ENCODE results near the gene ARFIP2. TPM values are rescaled to one million over a fixed set of nuclear protein-coding genes. Genes with fewer than 3 reads are reported as not detected.

Gene ARFIP2
- polyA plus RNA-seq, 1 experiment: 79.1 TPM

Other genes with a start within 250 kb of the ARFIP2 start
- gene FHIP1B, start 246.7 kb downstream of the ARFIP2 start, polyA plus RNA-seq (2011; rRNA removed): 18.9 and 19.8 TPM in 2 replicates
- 0.04 and 0.07 TPM in 2 replicates for gene CNGA4, start 242.2 kb downstream of the ARFIP2 start, polyA plus RNA-seq (2011; rRNA removed)
- gene CCKBR, start 221.5 kb downstream of the ARFIP2 start, polyA plus RNA-seq (2011; rRNA removed): not detected in 2 replicates
- 37.8 and 53.1 TPM in 2 replicates for gene CAVIN3, start 160.8 kb downstream of the ARFIP2 start, polyA plus RNA-seq (2011; rRNA removed)
- 68.0 and 83.7 TPM in 2 replicates for gene SMPD1, start 90.9 kb downstream of the ARFIP2 start, polyA plus RNA-seq (2011; rRNA removed)
- 42.2 and 54.5 TPM in 2 replicates for gene APBB1, start 62.2 kb downstream of the ARFIP2 start, polyA plus RNA-seq (2011; rRNA removed)
- 0.32 and 0.67 TPM in 2 replicates for gene HPX, start 40.3 kb downstream of the ARFIP2 start, polyA plus RNA-seq (2011; rRNA removed)
- 10.5 and 11.7 TPM in 2 replicates for gene TRIM3, start 7.4 kb downstream of the ARFIP2 start, polyA plus RNA-seq (2011; rRNA removed)
- 26.7 and 33.1 TPM in 2 replicates for gene TIMM10B, start 170 bp upstream of the ARFIP2 start, polyA plus RNA-seq (2011; rRNA removed)
- 2.2 and 3.1 TPM in 2 replicates for gene DNHD1, start 15.9 kb upstream of the ARFIP2 start, polyA plus RNA-seq (2011; rRNA removed)
- gene RRP8, start 122.3 kb upstream of the ARFIP2 start, polyA plus RNA-seq (2011; rRNA removed): 13.7 and 16.3 TPM in 2 replicates
- gene ILK, start 122.4 kb upstream of the ARFIP2 start, polyA plus RNA-seq (2011; rRNA removed): 362 and 417 TPM in 2 replicates
- 170 and 215 TPM in 2 replicates for gene TAF10, start 130.9 kb upstream of the ARFIP2 start, polyA plus RNA-seq (2011; rRNA removed)
- 128 and 152 TPM in 2 replicates for gene TPP1, start 138.1 kb upstream of the ARFIP2 start, polyA plus RNA-seq (2011; rRNA removed)
- 8.7 and 11.2 TPM in 2 replicates for gene DCHS1, start 174.5 kb upstream of the ARFIP2 start, polyA plus RNA-seq (2011; rRNA removed)
- gene MRPL17, start 202.0 kb upstream of the ARFIP2 start, polyA plus RNA-seq (2011; rRNA removed): 63.3 and 69.1 TPM in 2 replicates

Data from AG04450 (cell line).